CD1c-positive myeloid dendritic cell (primary cell): ENCODE measurements around the gene IDE.
A peak's percentile ranks its signal among the peaks of the same experiment; 100 is the strongest.
"Not testable (repeated sequence)": the region's sequence is repeated elsewhere in the genome, so short reads cannot be mapped to it uniquely, and the experiment has no call there.

Source experiments
- DNase-seq: peaks from one replicate; pipeline ENCODE4 v3.0.0-alpha.2; 2016; ENCODE audit errors: extremely low spot score

IDE gene

DNA sequence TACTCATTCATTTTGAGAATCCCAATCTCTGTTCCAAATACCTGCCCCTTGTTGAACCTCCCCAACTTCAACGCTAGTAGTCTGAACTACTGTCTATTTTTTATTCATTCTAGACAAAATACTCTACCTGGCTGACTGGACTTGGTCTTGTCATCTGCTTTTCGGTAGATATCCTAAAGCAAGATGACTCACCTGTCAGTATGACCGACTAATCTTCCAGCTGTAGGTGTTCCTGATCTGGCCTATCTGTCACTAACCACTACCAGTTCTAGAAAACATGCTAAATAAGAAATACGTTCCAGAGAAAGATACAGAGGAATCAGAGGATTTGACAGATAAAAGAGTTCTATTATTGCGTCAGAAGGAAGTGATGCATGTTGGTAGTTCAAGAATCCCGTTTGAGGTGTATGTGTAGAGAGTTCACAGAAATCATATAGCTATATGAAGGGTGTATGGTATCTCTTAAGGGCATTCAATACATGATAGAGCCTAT lies 81.1 kb downstream of the IDE start:
- no peak for DNase-seq

DNA sequence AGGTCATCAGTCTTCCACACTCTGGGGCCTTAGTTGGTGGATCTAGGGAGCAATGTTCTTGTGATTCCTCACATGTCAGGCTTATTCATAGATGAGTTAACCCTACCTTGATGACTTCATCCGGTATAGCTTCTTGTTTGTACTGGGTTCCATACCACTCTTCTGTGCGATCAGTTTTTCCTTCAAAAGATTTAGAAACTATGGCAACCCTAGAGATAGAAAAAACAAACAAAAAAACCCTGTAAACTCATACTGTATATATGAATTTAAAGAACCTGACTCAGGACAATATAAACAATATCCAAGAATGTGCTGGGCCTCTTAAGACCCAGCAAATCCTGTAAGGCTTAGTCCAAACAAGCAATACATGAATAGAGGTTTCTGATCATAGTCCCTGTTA lies 83.5 kb downstream of the IDE start:
- DNase-seq = no peak

- DNase-seq = peak; percentile 73
Observed at GRCh38 chr10:92486637-92487036, 87.3 kb downstream of the IDE start.

DNA sequence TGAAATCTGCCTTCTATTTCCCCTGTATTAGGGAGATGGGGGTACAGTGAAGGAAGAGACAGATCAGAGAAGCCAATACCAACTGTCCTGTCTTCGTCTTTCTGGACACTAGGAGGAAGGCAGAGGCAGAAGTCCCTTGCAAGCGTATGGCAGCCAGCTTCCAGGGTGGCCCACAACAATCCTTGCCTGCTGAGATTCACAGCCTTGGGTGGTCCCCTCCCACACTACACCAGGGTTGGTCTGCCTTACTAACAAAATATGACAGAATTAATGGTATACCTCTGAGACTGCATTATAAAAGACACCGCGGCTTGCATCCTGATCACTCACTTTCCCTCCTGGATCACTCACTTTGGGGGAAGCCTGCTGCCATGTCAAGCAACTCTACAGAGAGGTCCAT lies 90.4 kb downstream of the IDE start:
- DNase-seq = no peak

DNA sequence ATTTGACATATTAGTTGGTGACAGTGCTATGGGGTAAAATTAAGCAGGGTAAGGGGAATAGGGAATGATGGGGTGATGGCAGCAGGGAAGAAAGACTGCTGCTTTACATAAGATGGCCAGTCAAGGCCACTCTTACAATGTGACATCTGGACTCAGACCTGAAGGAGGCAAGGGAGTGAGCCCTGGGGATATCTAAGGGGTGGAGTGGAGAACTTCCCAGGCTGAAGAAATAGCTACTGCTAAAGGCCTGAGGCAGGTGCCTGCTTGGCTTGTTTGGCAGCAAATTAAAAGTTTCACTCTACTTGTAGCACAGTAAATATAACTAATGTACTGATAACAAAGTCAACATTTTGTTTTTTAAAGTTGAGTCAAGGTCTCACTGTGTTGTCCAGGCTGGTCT lies 93.5 kb downstream of the IDE start:
- DNase-seq = no peak

- no peak for DNase-seq
Observed at GRCh38 chr10:92479547-92479946, 94.3 kb downstream of the IDE start.

- DNase-seq = no peak
Observed at GRCh38 chr10:92478536-92478935, 95.4 kb downstream of the IDE start.

- DNase-seq = no peak
Observed at GRCh38 chr10:92475357-92475868, 98.5 kb downstream of the IDE start.

DNA sequence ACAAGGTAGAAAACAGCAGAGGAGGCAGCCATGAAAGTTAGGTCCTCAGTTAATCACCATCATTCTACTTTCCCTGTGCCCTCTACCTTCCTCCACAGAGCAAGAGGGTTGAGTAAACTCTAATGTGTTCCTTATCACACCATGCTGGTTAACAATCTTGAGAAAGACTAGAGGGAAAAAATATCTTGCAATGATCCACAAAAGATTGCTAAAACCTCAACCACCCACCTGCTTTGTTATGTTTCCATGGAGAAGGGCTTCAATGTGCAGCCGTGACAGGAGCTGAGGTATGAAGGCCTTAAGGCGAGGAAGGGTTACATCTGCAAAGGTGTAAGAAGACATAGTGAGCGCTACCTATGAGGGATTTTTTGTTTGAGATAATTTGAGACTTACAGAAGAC lies 103.9 kb downstream of the IDE start:
- no peak for DNase-seq

- no peak for DNase-seq
Observed at GRCh38 chr10:92464364-92464763, 109.5 kb downstream of the IDE start.

DNA sequence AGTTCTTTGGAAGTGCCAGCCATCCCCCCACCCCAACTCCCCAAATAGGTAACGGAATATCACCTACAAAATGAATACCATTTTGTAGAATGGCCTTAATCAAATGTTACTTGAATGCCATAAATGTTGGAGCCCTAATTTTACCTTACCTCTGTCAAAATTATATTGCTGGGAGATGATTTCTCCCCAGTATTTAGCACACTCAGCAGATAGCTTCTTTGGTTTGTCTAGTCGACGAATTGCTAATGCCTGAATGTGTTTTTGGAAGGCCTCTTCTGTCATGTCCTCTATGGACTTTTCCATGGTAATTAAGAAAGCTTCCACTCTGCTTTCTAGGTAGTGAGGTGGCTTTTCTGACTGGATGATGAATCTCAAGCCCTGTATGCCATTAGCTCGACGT lies 110.3 kb downstream of the IDE start:
- DNase-seq = no peak

DNA sequence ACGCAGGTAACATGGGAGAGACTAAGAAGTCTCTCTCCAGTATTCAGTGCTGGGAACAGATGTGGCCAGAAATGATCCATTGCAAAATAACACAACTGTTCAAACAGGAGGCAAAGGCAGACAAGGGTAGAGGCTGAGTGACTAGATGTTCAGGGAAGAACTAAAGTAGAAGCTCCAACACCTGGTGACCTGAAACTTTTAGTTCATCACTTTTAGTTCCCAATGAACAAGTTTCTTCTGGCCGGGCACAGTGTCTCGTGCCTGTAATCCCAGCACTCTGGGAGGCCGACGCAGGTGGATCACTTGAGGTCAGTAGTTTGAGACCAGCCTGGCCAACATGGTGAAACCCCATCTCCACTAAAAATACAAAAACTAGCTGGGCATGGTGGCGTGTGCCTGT lies 118.9 kb downstream of the IDE start:
- DNase-seq = not testable (repeated sequence)

- no peak for DNase-seq
Observed at GRCh38 chr10:92452313-92452712, 121.6 kb downstream of the IDE start.

GRCh38 chr10:92451431-92451830 lies 122.5 kb downstream of the IDE start:
- no peak for DNase-seq

DNA sequence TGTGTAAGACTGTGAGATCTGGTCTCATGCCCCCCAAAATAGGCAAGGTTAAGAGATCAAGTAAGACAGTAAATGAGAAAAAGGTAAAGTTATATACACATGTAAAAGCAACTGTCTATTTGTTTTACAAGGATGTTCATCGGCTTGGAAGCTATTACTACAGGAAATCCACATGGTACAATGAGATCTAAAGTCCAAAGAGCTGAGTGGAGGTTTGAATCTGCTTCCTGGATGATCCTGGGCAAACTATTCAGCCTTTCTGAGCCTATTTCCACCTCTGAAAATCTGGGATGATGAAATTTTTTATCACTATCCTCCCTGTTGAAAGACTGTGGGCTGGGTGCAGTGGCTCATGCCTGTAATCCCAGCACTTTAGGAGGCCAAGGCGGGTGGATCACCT lies 123.0 kb downstream of the IDE start:
- DNase-seq = no peak

DNA sequence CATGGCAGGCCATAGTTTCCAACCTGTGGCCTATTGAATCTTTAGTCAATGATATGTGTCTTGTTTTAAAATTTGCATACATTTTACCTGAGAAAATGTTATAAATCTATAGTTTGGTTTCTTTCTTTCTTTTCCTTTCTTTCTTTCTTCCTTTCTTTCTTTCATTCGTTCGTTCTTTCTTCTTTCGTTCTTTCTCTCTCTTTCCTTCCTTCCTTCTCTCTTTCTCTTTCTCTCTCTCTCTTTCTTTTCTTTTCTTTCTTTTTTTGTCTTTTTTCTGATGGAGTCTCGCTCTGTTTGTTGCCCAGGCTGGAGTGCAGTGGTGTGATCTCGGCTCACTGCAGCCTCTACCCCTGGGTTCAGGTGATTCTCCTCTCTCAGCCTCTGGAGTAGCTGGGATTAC lies 133.3 kb downstream of the IDE start:
- DNase-seq = no peak

DNA sequence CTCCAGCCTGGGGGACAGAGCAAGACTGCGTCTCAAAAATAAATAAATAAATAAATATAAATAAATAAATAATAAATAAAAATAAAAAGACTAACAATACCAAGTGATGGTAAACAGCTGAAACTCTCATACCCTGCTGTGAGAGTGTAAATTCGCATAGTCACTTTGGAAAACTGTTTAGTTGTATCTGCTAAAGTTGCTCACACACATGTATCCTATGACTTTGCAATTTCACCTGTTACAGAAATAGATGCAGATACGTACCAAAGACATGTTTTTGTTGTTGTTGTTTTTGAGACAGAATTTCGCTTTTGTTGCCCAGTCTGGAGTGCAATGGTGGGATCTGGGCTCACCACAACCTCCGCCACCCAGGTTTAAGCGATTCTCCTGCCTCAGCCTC lies 135.7 kb downstream of the IDE start:
- DNase-seq = no peak

- DNase-seq = no peak
Observed at GRCh38 chr10:92436611-92437010, 137.3 kb downstream of the IDE start.

DNA sequence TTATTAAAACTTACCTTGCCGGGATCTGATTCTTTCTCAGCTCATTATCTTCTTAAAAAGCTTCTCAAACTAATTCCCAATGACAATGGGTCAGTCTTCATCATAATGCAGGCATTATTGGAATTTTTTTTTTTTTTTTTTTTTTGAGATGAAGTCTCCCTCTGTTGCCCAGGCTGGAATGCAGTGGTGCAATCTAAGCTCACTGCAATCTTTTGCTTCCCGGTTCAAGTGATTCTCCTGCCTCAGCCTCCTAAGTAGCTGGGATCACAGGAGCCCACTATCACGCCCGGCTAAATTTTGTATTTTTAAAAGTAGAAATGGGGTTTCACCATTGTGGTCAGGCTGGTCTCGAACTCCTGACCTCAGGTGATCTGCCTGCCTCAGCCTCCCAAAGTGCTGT lies 137.8 kb downstream of the IDE start:
- DNase-seq = not testable (repeated sequence)

GRCh38 chr10:92434385-92434784 lies 139.5 kb downstream of the IDE start:
- no peak for DNase-seq

GRCh38 chr10:92432596-92432995 lies 141.3 kb downstream of the IDE start:
- no peak for DNase-seq

DNA sequence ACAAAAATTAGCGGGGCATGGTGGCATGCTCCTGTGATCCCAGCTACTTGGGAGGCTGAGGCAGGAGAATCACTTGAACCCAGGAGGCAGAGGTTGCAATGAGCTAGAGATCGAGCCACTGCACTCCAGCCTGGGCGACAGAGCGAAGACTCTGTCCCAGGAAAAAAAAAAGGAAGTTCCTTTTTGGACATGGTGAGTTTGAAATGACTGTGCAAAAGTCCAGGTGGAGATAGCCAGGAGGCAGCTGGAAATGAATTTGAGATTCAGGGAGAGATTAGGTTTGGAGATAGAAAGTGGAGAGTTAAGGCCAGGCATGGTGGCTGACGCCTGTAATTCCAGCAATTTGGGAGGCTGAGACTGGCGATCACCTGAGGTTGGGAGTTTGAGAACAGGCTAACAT lies 143.8 kb downstream of the IDE start:
- peak; percentile 28 for DNase-seq

GRCh38 chr10:92421550-92421949 lies 152.3 kb downstream of the IDE start:
- DNase-seq = no peak

DNA sequence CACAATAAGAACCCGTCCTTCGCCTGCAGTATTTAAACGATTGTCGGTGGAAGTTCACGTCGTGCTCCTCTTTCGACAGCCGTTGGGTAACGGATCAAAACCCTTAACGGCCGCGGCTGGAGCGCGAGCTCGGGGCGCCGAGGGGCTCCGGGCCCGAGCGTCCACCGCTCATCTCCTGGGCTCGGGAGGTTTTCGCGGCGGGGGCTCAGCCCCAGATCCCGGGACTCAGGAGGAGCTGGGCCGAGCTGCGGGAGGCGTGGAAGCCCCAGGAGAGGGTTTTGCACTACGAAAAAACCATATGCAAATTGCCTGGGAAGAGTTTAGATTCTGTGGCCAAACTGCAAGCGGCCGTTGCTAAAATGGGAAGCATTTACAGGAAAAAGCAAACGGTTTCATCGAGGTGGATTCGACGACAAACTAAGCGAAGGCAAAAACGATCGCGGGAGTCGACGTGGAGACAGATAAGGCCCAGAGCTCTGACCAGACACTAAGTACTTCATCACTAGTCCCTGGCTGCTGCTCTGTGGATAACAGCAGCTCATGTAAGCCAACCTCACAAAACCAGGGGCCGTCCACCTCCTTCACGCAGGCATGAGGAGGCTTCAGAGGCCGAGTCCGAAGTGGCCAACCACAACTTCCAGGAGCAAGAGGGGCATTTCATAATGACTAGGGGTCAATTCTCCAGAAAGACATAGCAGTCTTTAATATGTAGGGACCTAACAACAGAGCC lies 153.2 kb downstream of the IDE start:
- DNase-seq = peak; percentile 9
